ENCODE results near the gene SLC35G4.
"Not testable (repeated sequence)": the region's sequence is repeated elsewhere in the genome, so short reads cannot be mapped to it uniquely, and the experiment has no call there.

SLC35G4 gene

DNA sequence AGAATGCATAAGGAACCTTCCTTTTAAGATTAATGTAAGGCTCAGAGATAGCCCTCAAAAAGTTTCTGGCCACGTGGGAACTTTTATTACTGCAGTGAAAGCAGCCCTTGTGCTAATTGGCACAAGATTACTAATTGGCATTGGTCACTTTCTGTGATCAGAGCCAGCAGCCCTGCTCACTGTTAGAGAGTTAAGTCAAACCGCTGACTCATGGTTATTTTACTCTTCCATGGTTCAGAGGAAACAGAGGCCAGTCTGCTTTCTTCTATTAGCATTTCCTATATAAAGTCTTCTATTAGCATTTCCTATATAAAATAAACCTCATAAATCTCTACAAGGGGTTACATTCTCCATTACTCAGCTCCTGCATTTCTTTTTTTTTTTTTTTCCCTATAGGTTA is 1.5 kb upstream of the SLC35G4 start:
- POLR2A ChIA-PET (ENCODE audit: low non-redundant PET) = no interaction called here

DNA sequence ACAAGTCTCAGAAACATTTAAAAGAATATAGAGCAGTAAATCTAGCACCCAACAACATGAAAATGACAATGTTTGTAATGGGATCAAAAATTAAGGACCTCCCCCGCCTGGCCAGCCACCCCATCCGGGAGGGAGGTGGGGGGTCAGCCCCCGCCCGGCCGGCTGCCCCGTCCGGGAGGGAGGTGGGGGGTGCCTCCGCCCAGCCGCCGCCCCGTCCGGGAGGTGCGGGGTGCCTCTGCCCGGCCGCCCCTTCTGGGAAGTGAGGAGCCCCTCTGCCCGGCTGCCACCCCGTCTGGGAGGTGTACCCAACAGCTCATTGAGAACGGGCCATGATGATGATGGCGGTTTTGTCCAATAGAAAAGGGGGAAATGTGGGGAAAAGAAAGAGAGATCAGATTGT is 778 bp upstream of the SLC35G4 start:
- DNase-seq (ENCODE audit: low spot score); POLR2A ChIA-PET (ENCODE audit: low non-redundant PET); CTCF ChIA-PET; H3K27ac ChIP-seq: not testable (repeated sequence)

More for the DNA sequence above, 1.5 kb upstream of the SLC35G4 start:
- H3K27ac ChIP-seq = no peak overlapping the region
- TF ChIP-seq, protein P1, sequence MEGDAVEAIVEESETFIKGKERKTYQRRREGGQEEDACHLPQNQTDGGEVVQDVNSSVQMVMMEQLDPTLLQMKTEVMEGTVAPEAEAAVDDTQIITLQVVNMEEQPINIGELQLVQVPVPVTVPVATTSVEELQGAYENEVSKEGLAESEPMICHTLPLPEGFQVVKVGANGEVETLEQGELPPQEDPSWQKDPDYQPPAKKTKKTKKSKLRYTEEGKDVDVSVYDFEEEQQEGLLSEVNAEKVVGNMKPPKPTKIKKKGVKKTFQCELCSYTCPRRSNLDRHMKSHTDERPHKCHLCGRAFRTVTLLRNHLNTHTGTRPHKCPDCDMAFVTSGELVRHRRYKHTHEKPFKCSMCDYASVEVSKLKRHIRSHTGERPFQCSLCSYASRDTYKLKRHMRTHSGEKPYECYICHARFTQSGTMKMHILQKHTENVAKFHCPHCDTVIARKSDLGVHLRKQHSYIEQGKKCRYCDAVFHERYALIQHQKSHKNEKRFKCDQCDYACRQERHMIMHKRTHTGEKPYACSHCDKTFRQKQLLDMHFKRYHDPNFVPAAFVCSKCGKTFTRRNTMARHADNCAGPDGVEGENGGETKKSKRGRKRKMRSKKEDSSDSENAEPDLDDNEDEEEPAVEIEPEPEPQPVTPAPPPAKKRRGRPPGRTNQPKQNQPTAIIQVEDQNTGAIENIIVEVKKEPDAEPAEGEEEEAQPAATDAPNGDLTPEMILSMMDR (conservative IDR thresholded peaks at IDR 0.05; ENCODE audit: low read depth) = no peak
- CTCF ChIA-PET = interaction anchor here (0.6 kb wide), 1 partner anchor 22 kb away, joined by 3 read pairs; no protein-coding TSS in a partner anchor
- no peak for DNase-seq (ENCODE audit: low spot score)

DNA sequence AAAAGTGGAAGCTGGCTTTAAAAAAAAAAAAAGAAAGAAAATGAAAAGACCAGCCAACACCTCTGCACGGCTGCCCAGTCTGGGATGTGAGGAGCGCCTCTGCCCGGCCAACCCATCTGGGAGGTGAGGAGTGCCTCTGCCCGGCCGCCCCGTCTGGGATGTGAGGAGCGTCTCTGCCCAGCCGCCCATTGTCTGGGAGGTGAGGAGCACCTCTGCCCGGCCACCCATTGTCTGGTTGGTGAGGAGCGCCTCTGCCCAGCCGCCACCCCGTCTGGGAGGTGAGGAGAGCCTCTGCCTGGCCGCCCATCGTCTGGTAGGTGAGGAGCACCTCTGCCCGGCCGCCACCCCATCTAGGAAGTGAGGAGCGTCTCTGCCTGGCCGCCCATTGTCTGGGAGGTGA is 3.7 kb downstream of the SLC35G4 start:
- CTCF ChIA-PET; H3K27ac ChIP-seq; DNase-seq (ENCODE audit: low spot score); POLR2A ChIA-PET (ENCODE audit: low non-redundant PET): not testable (repeated sequence)

GRCh38 chr18:11613611-11614010 is 4.2 kb downstream of the SLC35G4 start:
- H3K27ac ChIP-seq; CTCF ChIA-PET; POLR2A ChIA-PET (ENCODE audit: low non-redundant PET); DNase-seq (ENCODE audit: low spot score): not testable (repeated sequence)

GRCh38 chr18:11614042-11614441 is 4.6 kb downstream of the SLC35G4 start:
- DNase-seq (ENCODE audit: low spot score); POLR2A ChIA-PET (ENCODE audit: low non-redundant PET); CTCF ChIA-PET; H3K27ac ChIP-seq: not testable (repeated sequence)

DNA sequence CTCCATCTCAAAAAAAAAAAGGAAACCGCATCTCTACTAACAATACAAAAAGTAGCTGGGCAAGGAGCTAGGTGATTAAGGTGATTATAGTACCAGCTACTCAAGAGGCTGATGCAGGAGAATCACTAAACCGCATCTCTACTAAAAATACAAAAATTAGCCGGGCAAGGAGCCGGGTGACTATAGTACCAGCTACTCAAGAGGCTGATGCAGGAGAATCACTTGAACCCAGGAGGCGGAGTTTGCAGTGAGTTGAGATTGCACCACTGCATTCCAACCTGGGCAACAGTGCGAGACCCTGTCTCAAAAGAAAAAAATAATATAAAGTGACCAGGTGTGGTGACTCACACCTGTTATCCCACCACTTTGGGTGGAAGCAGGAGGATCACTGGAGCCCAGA is 5.6 kb downstream of the SLC35G4 start:
- DNase-seq (ENCODE audit: low spot score); CTCF ChIA-PET; H3K27ac ChIP-seq; POLR2A ChIA-PET (ENCODE audit: low non-redundant PET): not testable (repeated sequence)

- DNase-seq (ENCODE audit: low spot score); CTCF ChIA-PET; POLR2A ChIA-PET (ENCODE audit: low non-redundant PET); H3K27ac ChIP-seq: not testable (repeated sequence)
These were observed 37.9 kb downstream of the SLC35G4 start for GRCh38 chr18:11647310-11647709.

GRCh38 chr18:11647804-11648203 is 38.4 kb downstream of the SLC35G4 start:
- CTCF ChIA-PET; H3K27ac ChIP-seq; DNase-seq (ENCODE audit: low spot score); POLR2A ChIA-PET (ENCODE audit: low non-redundant PET): not testable (repeated sequence)

DNA sequence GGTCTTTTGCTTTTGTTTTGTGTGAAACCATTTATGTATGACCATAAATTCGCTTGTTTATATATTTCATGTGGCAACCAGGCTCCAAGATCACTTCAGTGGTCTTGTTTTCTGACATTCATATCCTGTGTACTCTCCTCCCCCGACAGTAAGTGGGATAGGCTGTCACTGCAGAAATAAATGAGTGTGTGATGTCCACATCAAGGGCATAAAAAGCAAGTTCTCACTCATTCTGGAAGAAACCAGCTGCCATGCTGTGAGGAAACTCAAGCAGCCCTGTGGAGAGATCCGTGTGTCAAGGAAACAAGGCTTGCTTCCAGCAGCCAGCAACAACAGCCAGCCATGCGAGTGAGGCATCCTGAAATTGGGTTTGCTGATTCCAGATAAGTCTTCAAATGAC is 40.4 kb downstream of the SLC35G4 start:
- H3K27ac ChIP-seq = no peak overlapping the region
- TF ChIP-seq, protein P1 (conservative IDR thresholded peaks at IDR 0.05; ENCODE audit: low read depth) = no peak
- ChIA-PET POLR2A (ENCODE audit: low non-redundant PET) (no interaction called here), CTCF (interaction anchor here (0.5 to 0.7 kb wide), 2 partner anchors 83 to 261 kb away, joined by 3 read pairs; no protein-coding TSS in a partner anchor)
- no peak for DNase-seq (ENCODE audit: low spot score)

GRCh38 chr18:11651899-11652298 is 42.5 kb downstream of the SLC35G4 start:
- POLR2A ChIA-PET (ENCODE audit: low non-redundant PET) = no interaction called here
- H3K27ac ChIP-seq = no peak overlapping the region
- no peak for DNase-seq (ENCODE audit: low spot score)
- CTCF ChIA-PET = interaction anchor here (0.6 to 1.5 kb wide), 2 partner anchors 77 to 188 kb away, joined by 3 to 4 read pairs; no protein-coding TSS in a partner anchor
- TF ChIP-seq, protein P1 (conservative IDR thresholded peaks at IDR 0.05; ENCODE audit: low read depth) = no peak
